Fibroblast of mammary gland (primary cell): ENCODE data around the gene HSD17B13.
A peak's percentile ranks its signal among the peaks of the same experiment; 100 is the strongest.
"Not testable (repeated sequence)": the region's sequence is repeated elsewhere in the genome, so short reads cannot be mapped to it uniquely, and the experiment has no call there.

Source experiments
- DNase-seq: peaks from one replicate; pipeline ENCODE4 v3.0.0-alpha.2; 2010; ENCODE audit warnings: low read depth
- H3K4me3 ChIP-seq: 2 replicates; pipeline ENCODE4 v1.5.1; 2011; ENCODE audit warnings: low read depth, mild to moderate bottlenecking, low read length, moderate library complexity; ENCODE audit not compliant: control insufficient read depth
- TF ChIP-seq, protein P1 (sequence below): conservative IDR thresholded peaks from 2 replicates; pipeline ENCODE4 v1.5.1; 2011; ENCODE audit warnings: low read depth, low read length, inconsistent platforms; ENCODE audit not compliant: control insufficient read depth, insufficient read depth

Gene HSD17B13

DNA sequence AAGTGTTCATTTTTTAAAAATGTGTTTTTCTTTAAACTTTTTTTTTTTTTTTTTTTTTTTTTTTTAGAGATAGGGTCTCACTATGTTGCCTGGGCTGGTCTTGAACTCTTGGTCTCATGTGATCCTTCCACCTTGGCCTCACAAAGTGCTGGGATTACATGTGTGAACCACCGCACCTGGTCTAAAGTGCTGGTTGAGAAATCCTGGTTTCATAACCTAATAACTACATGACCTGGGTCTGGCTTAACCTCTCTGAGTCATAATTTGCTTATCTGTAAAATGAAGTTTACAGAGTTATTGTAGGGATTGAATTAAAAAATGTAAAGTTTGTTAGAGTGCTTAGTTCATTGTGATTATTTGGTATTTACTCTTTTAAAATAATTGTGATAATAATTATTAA lies 5.2 kb downstream of the HSD17B13 start:
- peak; percentile 21 for DNase-seq
- H3K4me3 ChIP-seq, result no peak overlapping the region
- TF ChIP-seq, protein P1, sequence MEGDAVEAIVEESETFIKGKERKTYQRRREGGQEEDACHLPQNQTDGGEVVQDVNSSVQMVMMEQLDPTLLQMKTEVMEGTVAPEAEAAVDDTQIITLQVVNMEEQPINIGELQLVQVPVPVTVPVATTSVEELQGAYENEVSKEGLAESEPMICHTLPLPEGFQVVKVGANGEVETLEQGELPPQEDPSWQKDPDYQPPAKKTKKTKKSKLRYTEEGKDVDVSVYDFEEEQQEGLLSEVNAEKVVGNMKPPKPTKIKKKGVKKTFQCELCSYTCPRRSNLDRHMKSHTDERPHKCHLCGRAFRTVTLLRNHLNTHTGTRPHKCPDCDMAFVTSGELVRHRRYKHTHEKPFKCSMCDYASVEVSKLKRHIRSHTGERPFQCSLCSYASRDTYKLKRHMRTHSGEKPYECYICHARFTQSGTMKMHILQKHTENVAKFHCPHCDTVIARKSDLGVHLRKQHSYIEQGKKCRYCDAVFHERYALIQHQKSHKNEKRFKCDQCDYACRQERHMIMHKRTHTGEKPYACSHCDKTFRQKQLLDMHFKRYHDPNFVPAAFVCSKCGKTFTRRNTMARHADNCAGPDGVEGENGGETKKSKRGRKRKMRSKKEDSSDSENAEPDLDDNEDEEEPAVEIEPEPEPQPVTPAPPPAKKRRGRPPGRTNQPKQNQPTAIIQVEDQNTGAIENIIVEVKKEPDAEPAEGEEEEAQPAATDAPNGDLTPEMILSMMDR, result no peak

DNA sequence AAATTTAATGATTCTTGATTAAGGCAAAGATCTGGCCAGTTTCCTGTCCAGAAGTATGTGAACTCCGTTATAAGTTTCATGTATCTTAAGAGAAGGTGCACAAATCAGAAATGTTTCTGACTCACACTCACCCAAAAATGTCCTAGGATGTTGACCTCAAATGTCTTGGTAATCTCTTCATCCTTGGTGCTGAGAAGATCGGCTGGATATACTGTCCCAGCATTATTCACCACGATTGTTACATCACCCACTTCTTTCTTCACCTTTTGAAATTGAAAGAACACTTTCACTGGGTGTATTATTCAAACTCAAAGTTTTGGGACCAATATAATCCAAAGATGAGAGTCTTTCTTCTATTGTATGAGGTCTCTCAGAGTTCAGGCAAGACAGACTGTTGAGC lies 5.7 kb downstream of the HSD17B13 start:
- TF ChIP-seq, protein P1, result no peak
- peak; percentile 18 for DNase-seq
- no peak overlapping the region for H3K4me3 ChIP-seq

DNA sequence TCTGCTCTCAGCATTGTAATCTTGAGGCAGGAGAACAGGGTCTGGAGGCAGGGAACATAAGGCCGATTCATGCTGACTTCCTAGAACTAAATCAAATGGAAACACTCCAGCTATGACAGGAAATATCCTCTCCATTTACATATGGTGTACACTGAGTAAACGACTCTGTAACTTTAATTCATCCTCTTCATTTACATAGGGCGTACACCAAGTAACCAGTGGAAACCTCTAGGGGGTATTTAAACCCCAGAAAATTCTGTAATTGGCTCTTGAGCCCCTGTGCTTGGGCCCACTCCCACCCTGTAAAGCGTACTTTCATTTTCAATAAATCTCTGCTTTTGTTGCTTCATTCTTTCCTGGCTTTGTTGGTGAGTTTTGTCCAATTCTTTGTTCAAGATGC lies 7.7 kb downstream of the HSD17B13 start:
- not testable (repeated sequence) for DNase-seq, H3K4me3 ChIP-seq

DNA sequence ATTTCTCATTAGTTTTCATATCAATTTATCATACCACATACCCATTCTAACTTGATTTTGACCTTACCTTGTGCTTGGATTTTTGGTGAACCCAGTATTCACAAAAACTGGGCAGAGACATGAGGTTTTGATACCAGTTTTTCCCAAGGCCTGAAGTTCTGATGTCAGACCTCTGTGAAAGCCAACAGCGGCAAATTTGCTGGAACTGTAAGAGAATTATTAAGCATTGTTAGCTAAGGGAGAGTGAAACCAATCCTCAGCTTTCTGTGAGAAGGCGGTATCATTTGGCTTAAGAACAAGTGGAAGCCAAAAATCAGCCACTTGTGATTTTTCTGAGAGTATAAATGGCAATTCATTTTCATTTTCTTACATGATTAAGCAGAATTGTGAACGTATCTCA lies 8.9 kb downstream of the HSD17B13 start:
- DNase-seq, result no peak
- TF ChIP-seq, protein P1, result no peak
- H3K4me3 ChIP-seq, result no peak overlapping the region

DNA sequence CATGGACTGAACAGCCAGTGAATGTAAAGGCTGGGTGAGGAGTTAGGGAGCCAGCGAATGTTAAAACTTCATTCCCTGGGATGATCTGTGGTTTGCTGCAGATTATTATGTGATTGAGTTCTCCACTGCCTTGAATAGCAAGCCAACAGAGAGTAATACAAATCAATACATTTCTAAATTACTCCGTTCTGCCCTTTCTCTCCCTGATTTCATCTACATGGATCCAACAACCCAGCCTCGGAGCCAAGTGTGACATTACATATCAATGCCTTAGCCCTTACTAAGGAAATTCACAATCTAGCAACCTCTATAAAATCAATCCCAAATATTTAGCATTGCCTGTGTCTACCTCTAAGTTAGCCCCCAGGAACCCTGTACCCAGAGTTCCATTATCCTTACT lies 11.0 kb downstream of the HSD17B13 start:
- TF ChIP-seq, protein P1, result no peak
- no peak for DNase-seq
- no peak overlapping the region for H3K4me3 ChIP-seq

DNA sequence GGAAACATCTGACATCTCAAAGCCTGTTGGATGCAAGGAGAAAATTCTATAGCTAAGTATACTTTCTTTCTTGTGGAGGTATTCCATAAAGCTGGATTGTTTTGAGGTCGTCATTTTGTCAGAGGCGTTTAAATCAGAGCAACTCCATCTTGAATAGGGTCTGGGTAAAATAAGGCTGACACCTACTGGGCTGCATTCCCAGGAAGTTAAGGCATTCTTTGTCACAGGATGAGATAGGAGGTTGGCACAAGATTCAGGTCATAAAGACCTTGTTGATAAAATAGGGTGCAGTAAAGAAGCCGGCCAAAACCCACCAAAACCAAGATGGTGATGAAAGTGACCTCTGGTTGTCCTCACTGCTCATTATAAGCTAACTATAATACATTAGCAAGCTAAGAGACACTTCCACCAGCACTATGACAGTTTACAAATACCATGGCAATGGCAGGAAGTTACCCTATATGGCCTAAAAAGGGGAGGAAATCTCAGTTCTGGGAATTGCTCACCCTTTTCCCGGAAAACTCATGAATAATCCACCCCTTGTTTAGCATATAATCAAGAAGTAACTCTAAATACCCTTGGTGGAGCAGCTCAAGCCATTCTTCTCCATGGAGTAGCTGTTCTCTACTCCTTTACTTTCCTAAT lies 11.9 kb downstream of the HSD17B13 start:
- no peak for DNase-seq
- TF ChIP-seq, protein P1, result no peak
- H3K4me3 ChIP-seq, result no peak overlapping the region

DNA sequence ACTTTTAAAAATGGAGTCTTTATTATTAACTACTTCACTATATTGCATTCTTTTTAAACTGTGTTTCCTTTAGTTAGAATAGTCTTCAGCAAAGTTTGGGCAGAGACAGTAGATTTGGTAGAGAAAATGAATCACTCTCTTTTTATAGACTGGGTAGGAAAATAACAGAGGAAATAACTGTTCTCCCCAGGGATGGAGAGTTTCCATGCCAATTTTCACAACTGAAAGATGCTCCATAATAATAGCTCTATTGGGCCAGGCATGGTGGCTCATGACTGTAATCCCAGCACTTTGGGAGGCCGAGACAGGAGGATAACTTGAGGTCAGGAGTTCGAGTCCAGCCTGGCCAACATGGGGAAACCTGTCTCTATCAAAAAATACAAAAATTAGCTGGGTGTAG lies 13.1 kb downstream of the HSD17B13 start:
- peak; percentile 75 for DNase-seq
- no peak overlapping the region for H3K4me3 ChIP-seq
- TF ChIP-seq, protein P1, result no peak
